Adrenal gland (tissue), 12 donors: Measurements from ENCODE around the gene ATG2B. TPM values are rescaled to one million over a fixed set of nuclear protein-coding genes. Genes with fewer than 3 reads are reported as not detected.

Experiments used
- DNase-seq, 7 donors: peaks; one replicate each; pipeline ENCODE4 v3.0.0-alpha.2; 2019 to 2020
- H3K27ac ChIP-seq, 5 donors: fragments of 200-600 bp; sonication (generic) in 4 of 5; 1 replicate in 3 of 5; 2 replicates in 2 of 5; pipeline versions ENCODE4 v1.5.1 to v1.8.0; 2016 to 2020; ENCODE audit warnings: mild to moderate bottlenecking in 1 of 5
- H3K27me3 ChIP-seq: fragments of 200-600 bp; 2 replicates; pipeline ENCODE4 v1.8.0; 2021
- H3K36me3 ChIP-seq, 2 donors: fragments of 200-600 bp; replicated peaks in 1 of 2; 1 replicate in 1 of 2; 2 replicates in 1 of 2; pipeline versions ENCODE4 v1.5.1 to v1.8.0; 2018 to 2022
- H3K4me1 ChIP-seq, 2 donors: fragments of 200-600 bp; replicated peaks in 1 of 2; 1 replicate in 1 of 2; 2 replicates in 1 of 2; pipeline versions ENCODE4 v1.5.1 to v1.8.0; 2018 to 2021
- H3K4me3 ChIP-seq, 4 donors: fragments of 200-600 bp; sonication (generic) in 3 of 4; one replicate each; pipeline ENCODE4 v1.5.1; 2016 to 2018
- H3K9me3 ChIP-seq, 3 donors: fragments of 200-600 bp; sonication (generic) in 1 of 3; replicated peaks in 1 of 3; 1 replicate in 2 of 3; 2 replicates in 1 of 3; pipeline versions ENCODE4 v1.5.1 to v1.8.0; 2016 to 2021
- CTCF ChIP-seq, 6 experiments: fragments of 450-650 bp in 4 of 6; fragments of 200-600 bp in 2 of 6; sonication (generic) in 1 of 6; IDR thresholded peaks; 1 replicate in 5 of 6; 2 replicates in 1 of 6; pipeline versions ENCODE4 v1.5.1 to v1.8.0; 2016 to 2021; ENCODE audit warnings: antibody characterized with exemption in 6 of 6, mild to moderate bottlenecking in 2 of 6, moderate library complexity in 1 of 6
- POLR2A ChIP-seq, 2 donors: fragments of 450-650 bp; IDR thresholded peaks; one replicate each; pipeline ENCODE4 v1.6.1; 2017; ENCODE audit warnings: antibody characterized with exemption in 2 of 2, mild to moderate bottlenecking in 2 of 2, moderate library complexity in 1 of 2
- WGBS, 4 donors: extraction: QIAGEN DNeasy Blood & Tissue Kit in 2 of 4; methylation state at CpG; one replicate each; pipeline versions ENCODE4 v1.1.5 to v1.1.7; 2013 to 2017; 5-methylcytosine and 5-hydroxymethylcytosine counted together
- intact Hi-C, 2 donors: fragments of 100-400 bp; cut with DNase I; formaldehyde crosslinking; loops; one replicate each; pipeline versions ENCODE4 v1.14.1 to v1.15.0; 2022 to 2023
- polyA plus RNA-seq, 3 donors: library from polyadenylated mRNA; stranded (reverse); fragments of 200-250 nt in 2 of 3; fragments of 350-450 nt in 1 of 3; fragmentation: Illumina TruSeq in 1 of 3; extraction: RNeasy Lipid Tissue Mini Kit (QIAGEN cat#74804) in 1 of 3; gene quantifications; one replicate each; pipeline ENCODE4 v1.2.3, GENCODE V29; 2013 to 2014
- total RNA-seq, 9 donors: library from RNA; depleted of rRNA in 4 of 9; stranded (reverse); fragments of >200 nt in 4 of 9; fragments of 120-200 nt in 1 of 9; fragmentation: NEBNext Ultra II Directional in 1 of 9; extraction: Animal tissue kit (Norgen Biotek cat#: 25700) in 1 of 9; gene quantifications; one replicate each; pipeline versions ENCODE4 v1.1.0 to v1.2.4, GENCODE V29; 2013 to 2023
- donor health status: healthy with polysubstance abuse.
- donor health status: Bipolar disorder and iron deficiency.
- donor health status: DM: yes; HTN: yes; CAD: no.
- donor health status: DM: no; HTN: no; CAD: no.
- donor health status: DM: no; HTN: no; CAD: no.
- donor health status: DM: yes; HTN: yes; CAD: no.

ATG2B gene
- total and polyA plus RNA-seq, 12 donors = 8.3 to 34.8 (median 18.5) TPM

- WGBS, 4 donors = 63 to 69% (median 67%) methylated on average over 12 of the region's 12 CpGs
- no peaks in the 10 kb centered on the region for H3K36me3 ChIP-seq
- H3K27ac ChIP-seq = no peak within 1 kb of the TSS
- TF ChIP-seq POLR2A (IDR thresholded peaks at IDR 0.05) = no peak
- TF ChIP-seq CTCF (IDR thresholded peaks at IDR 0.05) = no peak
- H3K4me3 ChIP-seq = no peak within 1 kb of the TSS
- no peaks in the 10 kb centered on the region for H3K9me3 ChIP-seq
- peaks cover 2% of the 10 kb centered on the region for H3K27me3 ChIP-seq
- DNase-seq = no peak
- no peaks in the 10 kb centered on the region for H3K4me1 ChIP-seq
- intact Hi-C loops = no loop called here
Measured at GRCh38 chr14:96255501-96256366, 107.4 kb downstream of the ATG2B start, which contains the start of gene BDKRB1. Gene BDKRB1 (plus strand): TSS chr14:96256210. CDS start chr14:96263683, 7,473 bp downstream.

- no peak overlapping the region for H3K27ac ChIP-seq
- intact Hi-C loops = no loop called here
- TF ChIP-seq POLR2A (IDR thresholded peaks at IDR 0.05) (no peak), CTCF (IDR thresholded peaks at IDR 0.05) (no peak)
- no peak for DNase-seq
- 75 to 84% (median 80%) methylated on average over 11 of the region's 11 CpGs for WGBS, 4 donors
- H3K4me3 ChIP-seq = no peak overlapping the region
- no peaks in the 10 kb centered on the region for H3K4me1 ChIP-seq
- no peaks in the 10 kb centered on the region for H3K9me3 ChIP-seq
- no peaks in the 10 kb centered on the region for H3K36me3 ChIP-seq
- H3K27me3 ChIP-seq = peaks cover 2% of the 10 kb centered on the region
Measured at GRCh38 chr14:96254687-96255086, 108.5 kb downstream of the ATG2B start.

GRCh38 chr14:96252999-96253539 lies 110.1 kb downstream of the ATG2B start:
- WGBS, 4 donors = 63 to 76% (median 68%) methylated on average over 9 of the region's 9 CpGs
- intact Hi-C loops = no loop called here
- DNase-seq = no peak

More at GRCh38 chr14:96252999-96253539, 110.1 kb downstream of the ATG2B start:
- Histone ChIP-seq H3K4me3 (no peak overlapping the region), H3K27ac (no peak overlapping the region), H3K27me3 (peaks cover 2% of the 10 kb centered on the region), H3K36me3 (no peaks in the 10 kb centered on the region), H3K9me3 (no peaks in the 10 kb centered on the region), H3K4me1 (no peaks in the 10 kb centered on the region)
- no peak for TF ChIP-seq POLR2A (IDR thresholded peaks at IDR 0.05)
- no peak for TF ChIP-seq CTCF (IDR thresholded peaks at IDR 0.05)
